ENCODE data around the gene FIBIN.
"Not testable (repeated sequence)": the region's sequence is repeated elsewhere in the genome, so short reads cannot be mapped to it uniquely, and the experiment has no call there.

Gene FIBIN

DNA sequence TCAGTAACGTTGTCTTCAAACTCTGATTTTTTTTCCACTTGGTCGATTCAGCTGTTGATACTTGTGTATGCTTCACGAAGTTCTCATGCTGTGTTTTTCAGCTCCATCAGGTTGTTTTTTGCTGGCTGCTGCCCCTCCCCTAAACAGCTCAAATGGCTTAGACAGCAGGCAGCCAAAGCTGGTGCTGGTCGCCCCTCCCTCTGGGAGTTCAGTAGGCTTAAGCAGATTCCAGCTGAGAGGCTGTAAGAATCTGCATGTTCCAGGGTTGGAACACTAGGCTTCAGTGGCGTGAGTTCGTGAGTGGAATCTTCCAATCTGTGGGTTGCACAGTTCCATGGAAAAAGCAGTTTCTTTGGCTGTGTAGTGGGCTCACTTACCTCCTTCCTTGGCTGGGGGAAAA lies 10.3 kb upstream of the FIBIN start:
- no peak for DNase-seq

GRCh38 chr11:26985470-26985869 lies 8.4 kb upstream of the FIBIN start:
- no peak for DNase-seq

- DNase-seq = no peak
Observed at GRCh38 chr11:26985943-26986342, 8.0 kb upstream of the FIBIN start.

- no peak for DNase-seq
Observed at GRCh38 chr11:26987272-26987671, 6.6 kb upstream of the FIBIN start.

- DNase-seq = no peak
Observed at GRCh38 chr11:26987731-26988130, 6.2 kb upstream of the FIBIN start.

DNA sequence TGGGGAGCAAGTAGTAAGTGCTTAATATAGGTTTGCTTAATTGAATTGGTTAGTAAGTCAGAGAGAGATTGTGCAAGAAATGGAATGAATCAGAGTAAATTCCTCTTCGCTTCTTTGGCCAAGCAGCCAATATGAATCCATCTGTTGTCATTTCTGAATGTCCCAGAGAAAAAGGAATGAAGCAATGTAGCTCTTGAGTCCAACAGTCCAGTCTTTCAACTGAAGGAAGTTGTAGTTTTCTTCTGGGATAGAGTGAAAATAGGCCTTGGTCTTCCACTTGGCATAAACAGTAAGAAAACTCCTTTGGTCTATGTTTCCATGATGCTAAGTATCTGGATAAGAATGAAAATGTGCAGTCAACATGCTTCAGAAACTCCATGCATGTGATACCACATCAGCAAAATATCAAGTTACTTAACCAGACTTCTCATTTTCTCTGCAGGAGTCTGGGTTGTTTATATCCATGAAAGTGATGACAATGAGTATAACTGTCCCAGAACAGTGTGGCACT lies 1.8 kb upstream of the FIBIN start:
- no peak for DNase-seq

- no peak for DNase-seq
Observed at GRCh38 chr11:26994631-26995095, 751 bp downstream of the FIBIN start.

- DNase-seq = no peak
Observed at GRCh38 chr11:26995701-26996460, 2.0 kb downstream of the FIBIN start.

DNA sequence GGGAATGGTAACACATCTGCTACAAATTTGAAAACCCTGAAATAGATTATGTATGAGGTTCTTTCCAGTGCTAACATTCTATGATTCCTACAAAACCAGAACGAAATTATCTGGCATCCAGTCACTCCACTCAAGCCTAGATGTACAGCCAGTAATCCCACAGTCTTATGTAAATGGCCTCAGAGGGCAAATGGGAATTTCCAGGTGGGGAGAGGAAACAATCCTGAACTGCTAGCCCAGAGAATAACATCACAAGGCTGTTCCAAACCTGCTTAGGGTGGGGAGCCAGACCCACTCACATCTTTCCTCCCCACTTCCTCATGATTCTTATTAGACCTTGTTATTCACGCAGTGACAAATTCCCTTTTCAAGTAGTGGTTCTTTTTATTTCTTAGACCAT lies 3.5 kb downstream of the FIBIN start:
- no peak for DNase-seq

DNA sequence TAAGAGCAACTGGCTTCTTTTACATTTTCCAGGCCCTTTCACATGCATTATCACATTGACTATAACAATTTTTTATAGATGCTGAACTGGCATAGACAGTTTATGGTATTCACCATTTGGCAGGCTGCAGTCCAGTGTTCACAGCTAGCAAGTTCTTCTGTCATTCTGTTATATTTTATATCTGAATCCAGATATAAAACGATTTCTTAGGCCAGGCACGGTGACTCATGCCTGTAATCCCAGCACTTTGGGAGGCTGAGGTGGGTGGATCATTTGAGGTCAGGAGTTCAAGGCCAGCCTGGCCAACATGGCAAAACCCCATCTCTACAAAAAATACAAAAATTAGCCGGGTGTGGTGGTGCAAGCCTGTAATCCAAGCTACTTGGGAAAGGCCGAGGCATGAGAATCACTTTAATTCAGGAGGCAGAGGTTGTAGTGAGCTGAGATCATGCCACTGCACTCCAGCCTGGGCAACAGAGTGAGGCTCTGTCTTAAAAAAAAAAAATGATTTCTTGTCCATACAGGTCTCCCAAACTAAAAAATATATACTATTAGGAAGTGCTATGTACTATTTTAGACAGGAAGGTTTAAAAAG lies 7.3 kb downstream of the FIBIN start:
- DNase-seq = not testable (repeated sequence)

DNA sequence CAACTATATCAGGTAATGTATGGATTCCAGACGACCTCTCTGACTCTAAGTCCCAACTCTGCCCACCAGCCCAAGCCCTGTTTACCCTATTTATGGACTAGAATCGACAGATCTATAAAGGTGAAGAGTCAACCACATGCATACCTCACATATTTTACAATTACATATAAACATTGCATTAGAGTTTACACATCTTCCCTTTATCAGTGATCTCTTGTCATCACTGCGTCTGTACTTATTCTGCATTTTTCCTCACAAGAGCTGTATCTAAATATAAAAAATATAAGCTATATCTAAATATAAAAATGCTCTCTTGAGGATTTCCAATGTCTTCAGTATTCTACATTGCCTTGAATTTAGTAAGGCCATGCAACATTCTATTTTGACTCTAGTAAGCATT lies 8.5 kb downstream of the FIBIN start:
- no peak for DNase-seq

DNA sequence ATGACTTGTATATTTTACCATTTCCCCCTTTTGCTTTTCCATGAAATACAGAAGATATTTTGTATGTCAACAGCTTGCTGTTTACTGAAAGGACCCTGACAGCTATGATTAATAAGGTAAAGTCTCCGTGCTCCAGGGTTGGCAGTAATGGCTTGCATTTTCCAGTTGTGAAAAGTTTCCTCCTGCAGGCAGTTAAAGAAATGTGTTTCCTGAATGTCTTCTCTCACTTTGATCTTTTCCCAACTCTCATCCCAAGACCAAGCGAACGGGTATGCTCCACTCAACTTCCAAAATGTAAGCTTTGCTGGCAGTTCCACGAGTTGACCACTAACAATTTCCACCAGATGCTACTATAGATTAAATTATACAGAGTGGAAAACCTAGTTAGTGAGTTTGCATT lies 8.9 kb downstream of the FIBIN start:
- no peak for DNase-seq

DNA sequence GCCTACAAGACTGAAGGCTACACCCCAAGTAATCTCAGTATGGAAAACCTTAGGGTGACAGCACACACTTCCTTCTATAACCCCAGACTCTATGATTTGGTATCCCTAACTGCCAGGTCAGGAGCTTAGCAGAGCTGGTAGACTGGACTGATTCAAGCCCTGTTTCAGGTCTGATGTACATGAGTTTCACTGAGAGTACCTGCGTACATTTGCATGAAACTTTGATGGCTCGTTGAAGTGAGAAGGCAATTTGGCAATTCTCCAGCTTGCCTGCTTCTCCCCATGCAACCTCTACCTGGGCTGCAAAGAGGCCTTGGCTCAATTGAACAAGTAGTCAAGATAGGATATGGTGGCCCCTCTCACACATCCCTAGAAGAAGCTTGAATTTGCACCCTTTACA lies 10.2 kb downstream of the FIBIN start:
- DNase-seq = no peak

GRCh38 chr11:27008811-27009535 lies 15.1 kb downstream of the FIBIN start:
- no peak for DNase-seq

DNA sequence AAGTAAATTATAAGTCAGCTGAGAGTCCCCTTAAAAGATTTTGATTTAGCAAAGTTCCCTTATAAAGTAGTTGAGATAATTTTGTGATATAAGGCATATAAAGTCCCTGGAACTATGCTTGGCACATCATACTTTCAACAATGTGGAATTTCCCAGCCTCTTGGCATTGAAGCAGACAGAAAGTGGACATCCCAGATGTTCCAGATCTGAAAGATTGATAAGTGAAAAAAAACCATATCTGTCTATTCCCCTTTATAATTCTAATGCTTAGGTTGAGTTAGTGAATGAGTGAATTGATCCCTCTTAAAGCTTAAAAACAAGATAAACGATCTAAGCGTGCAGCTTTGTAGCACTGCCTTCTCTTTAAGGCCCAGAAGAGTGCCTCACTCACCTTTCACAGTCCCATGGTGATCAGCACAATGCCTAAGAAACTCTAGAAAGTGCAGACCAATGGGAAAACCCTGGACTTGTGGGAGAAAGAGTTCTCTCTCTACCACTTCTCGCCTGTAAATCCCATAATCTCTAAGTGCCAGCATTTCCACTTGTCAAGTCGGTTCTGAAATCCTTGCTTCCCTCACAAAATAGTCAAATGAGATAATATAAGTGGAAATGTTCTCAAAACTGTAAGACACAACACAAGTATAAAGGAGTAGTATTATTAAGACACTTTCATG lies 17.8 kb downstream of the FIBIN start:
- no peak for DNase-seq

GRCh38 chr11:27012234-27012921 lies 18.5 kb downstream of the FIBIN start:
- no peak for DNase-seq

DNA sequence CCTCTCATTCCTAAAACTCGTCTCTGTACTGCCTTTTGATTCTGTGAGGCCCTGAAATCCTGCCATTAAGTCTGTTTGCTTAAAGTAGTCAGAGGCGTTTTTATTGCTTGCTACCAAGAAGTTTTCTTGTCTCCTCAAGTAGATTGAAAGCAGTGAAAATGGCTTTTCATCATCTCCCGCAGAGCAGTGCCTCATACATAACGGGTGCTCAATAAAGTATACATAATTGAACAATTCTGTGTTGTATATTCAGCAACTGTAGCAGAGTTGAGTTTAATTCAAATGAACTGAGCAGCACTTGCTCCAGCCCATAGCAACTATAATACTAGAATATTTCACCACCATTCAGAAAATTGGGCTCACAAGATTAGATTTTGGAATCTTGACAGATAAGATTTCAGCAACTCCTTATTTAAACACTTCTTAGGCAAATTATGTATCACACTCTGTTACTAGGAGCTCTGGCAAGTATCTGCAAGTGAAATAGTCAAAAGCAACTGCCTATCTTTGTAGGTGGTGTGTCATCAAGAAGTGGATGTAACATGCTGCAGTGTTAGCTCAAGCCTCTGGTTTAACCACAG lies 20.0 kb downstream of the FIBIN start:
- DNase-seq = no peak

- DNase-seq = no peak
Observed at GRCh38 chr11:27018902-27019529, 25.1 kb downstream of the FIBIN start.

- no peak for DNase-seq
Observed at GRCh38 chr11:27020751-27021150, 26.8 kb downstream of the FIBIN start.

- no peak for DNase-seq
Observed at GRCh38 chr11:27022659-27023251, 28.8 kb downstream of the FIBIN start.

DNA sequence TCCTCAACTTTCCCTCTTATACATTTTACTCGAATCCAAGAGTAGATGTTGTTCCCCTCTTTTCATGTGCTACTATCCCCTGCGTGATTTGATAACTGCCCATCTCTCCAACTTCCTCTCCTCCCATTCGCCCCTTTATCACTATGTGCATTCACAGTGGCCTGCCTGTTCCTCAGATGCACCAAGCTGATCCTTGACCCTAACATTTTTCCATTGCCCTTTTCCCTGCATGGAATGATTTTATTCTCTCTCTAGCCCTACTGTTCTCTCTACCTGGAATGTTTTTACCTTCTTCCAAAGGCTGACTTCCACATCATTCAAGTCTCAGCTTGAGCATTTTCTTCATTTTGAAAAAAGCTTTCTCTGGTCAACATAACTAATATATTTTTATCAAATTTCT lies 31.0 kb downstream of the FIBIN start:
- no peak for DNase-seq

All from NCI-H1417 treated with DMSO at 0.1 percent for 48 hours (cell line).